HepG2 (cell line): Measurements from ENCODE around the gene LRRC45. TPM values are rescaled to one million over a fixed set of nuclear protein-coding genes. Genes with fewer than 3 reads are reported as not detected.

Source experiments
- ARNT ChIP-seq: fragments of 450-650 bp; IDR thresholded peaks from 2 replicates; pipeline ENCODE4 v1.6.1; 2017
- EZH2 ChIP-seq: conservative IDR thresholded peaks from 2 replicates; pipeline ENCODE4 v1.6.1; 2012; ENCODE audit warnings: mild to moderate bottlenecking, low read depth, low read length, moderate library complexity
- HMGA1 ChIP-seq: sonication (generic); formaldehyde crosslinking; conservative IDR thresholded peaks from 2 replicates; pipeline ENCODE4 v1.4.0; 2020; ENCODE audit warnings: missing genetic modification reagents
- HNRNPUL1 ChIP-seq: fragments of 200-400 bp; formaldehyde crosslinking; IDR thresholded peaks from 2 replicates; pipeline ENCODE4 v1.6.1; 2017; ENCODE audit warnings: low read depth, mild to moderate bottlenecking, low read length, moderate library complexity
- KLF9 ChIP-seq: IDR thresholded peaks from 2 replicates; pipeline ENCODE4 v1.6.1; 2016; ENCODE audit warnings: low read depth
- MYNN ChIP-seq: sonication (generic); formaldehyde crosslinking; IDR thresholded peaks from 2 replicates; pipeline ENCODE4 v1.4.0; 2020; ENCODE audit warnings: mild to moderate bottlenecking, low read depth, missing genetic modification reagents
- NR2F1 ChIP-seq, 2 experiments: fragments of 450-650 bp in 1 of 2; formaldehyde crosslinking in 1 of 2; IDR thresholded peaks; 2 replicates each; pipeline versions ENCODE4 v1.5.0 to v1.6.1; 2016 to 2020; ENCODE audit warnings: mild to moderate bottlenecking in 1 of 2, missing compliant biosample characterization in 1 of 2, missing genetic modification reagents in 1 of 2, moderate library complexity in 1 of 2
- PAXIP1 ChIP-seq: sonication (generic); formaldehyde crosslinking; conservative IDR thresholded peaks from 2 replicates; pipeline ENCODE4 v1.4.0; 2020; ENCODE audit warnings: mild to moderate bottlenecking, missing genetic modification reagents, moderate library complexity
- PCBP2 ChIP-seq: fragments of 200-400 bp; formaldehyde crosslinking; optimal IDR thresholded peaks from 2 replicates; pipeline ENCODE3; 2018; ENCODE audit warnings: low read length, low read depth; ENCODE audit not compliant: poor library complexity, severe bottlenecking
- RORA ChIP-seq: sonication (generic); formaldehyde crosslinking; IDR thresholded peaks from 2 replicates; pipeline ENCODE4 v1.5.0; 2020; ENCODE audit warnings: mild to moderate bottlenecking, missing genetic modification reagents, moderate library complexity
- SNRNP70 ChIP-seq: fragments of 200-400 bp; formaldehyde crosslinking; IDR thresholded peaks from 2 replicates; pipeline ENCODE4 v1.6.1; 2017; ENCODE audit warnings: mild to moderate bottlenecking, low read depth, low read length, moderate library complexity
- ZBTB2 ChIP-seq: sonication (generic); formaldehyde crosslinking; IDR thresholded peaks from 2 replicates; pipeline ENCODE4 v1.8.0; 2022; ENCODE audit warnings: low read depth, missing genetic modification reagents
- ZFX ChIP-seq: sonication (generic); formaldehyde crosslinking; IDR thresholded peaks from 2 replicates; pipeline ENCODE4 v1.4.0; 2020; ENCODE audit warnings: mild to moderate bottlenecking, low read depth, missing genetic modification reagents, moderate library complexity
- ZNF446 ChIP-seq: sonication (generic); formaldehyde crosslinking; IDR thresholded peaks from 2 replicates; pipeline ENCODE4 v1.5.0; 2020; ENCODE audit warnings: mild to moderate bottlenecking, missing genetic modification reagents
- ZNF737 ChIP-seq: sonication (generic); formaldehyde crosslinking; IDR thresholded peaks from 2 replicates; pipeline ENCODE4 v1.5.0; 2020; ENCODE audit warnings: missing genetic modification reagents, mild to moderate bottlenecking, borderline replicate concordance
- ZNF766 ChIP-seq: sonication (generic); formaldehyde crosslinking; IDR thresholded peaks from 2 replicates; pipeline ENCODE4 v1.5.0; 2020; ENCODE audit warnings: missing genetic modification reagents, borderline replicate concordance
- polyA plus RNA-seq, 8 experiments: library from polyadenylated mRNA; depleted of rRNA in 3 of 8; stranded (reverse) in 7 of 8; unstranded in 1 of 8; fragments of >200 nt; fragmentation: Illumina TruSeq in 4 of 8; extraction: Trizol in 4 of 8; gene quantifications; 2 replicates each; pipeline versions ENCODE4 v1.2.1 to v1.2.3, GENCODE V29; 2011 to 2016; ENCODE audit warnings: low read depth in 4 of 8, missing spikeins in 1 of 8, mixed read lengths in 1 of 8; ENCODE audit not compliant: insufficient read depth in 1 of 8
- total RNA-seq, 5 experiments: library from RNA; depleted of rRNA; stranded (reverse); fragments of >200 nt; fragmentation: Illumina TruSeq; extraction: Trizol; gene quantifications; 2 replicates each; pipeline ENCODE4 v1.2.3, GENCODE V29; 2016; ENCODE audit warnings: low read depth in 1 of 5
- TF ChIP-seq, protein P1 (sequence below): sonication (generic); formaldehyde crosslinking; IDR thresholded peaks from 2 replicates; pipeline ENCODE4 v1.5.1; 2020; ENCODE audit warnings: mild to moderate bottlenecking, missing genetic modification reagents, moderate library complexity
- TF ChIP-seq, protein P2 (sequence below): sonication (generic); formaldehyde crosslinking; IDR thresholded peaks from 2 replicates; pipeline ENCODE4 v1.4.0; 2020; ENCODE audit warnings: missing genetic modification reagents
- TF ChIP-seq, protein P3 (sequence below): sonication (generic); formaldehyde crosslinking; IDR thresholded peaks from 2 replicates; pipeline ENCODE4 v1.5.0; 2020; ENCODE audit warnings: missing genetic modification reagents, mild to moderate bottlenecking, borderline replicate concordance

Gene LRRC45
- total and polyA plus RNA-seq, 2 of the 13 experiments (the other 11 are each of a cell fraction or from before 2014, with no cell fraction given) = 11.6 to 48.1 TPM

DNA sequence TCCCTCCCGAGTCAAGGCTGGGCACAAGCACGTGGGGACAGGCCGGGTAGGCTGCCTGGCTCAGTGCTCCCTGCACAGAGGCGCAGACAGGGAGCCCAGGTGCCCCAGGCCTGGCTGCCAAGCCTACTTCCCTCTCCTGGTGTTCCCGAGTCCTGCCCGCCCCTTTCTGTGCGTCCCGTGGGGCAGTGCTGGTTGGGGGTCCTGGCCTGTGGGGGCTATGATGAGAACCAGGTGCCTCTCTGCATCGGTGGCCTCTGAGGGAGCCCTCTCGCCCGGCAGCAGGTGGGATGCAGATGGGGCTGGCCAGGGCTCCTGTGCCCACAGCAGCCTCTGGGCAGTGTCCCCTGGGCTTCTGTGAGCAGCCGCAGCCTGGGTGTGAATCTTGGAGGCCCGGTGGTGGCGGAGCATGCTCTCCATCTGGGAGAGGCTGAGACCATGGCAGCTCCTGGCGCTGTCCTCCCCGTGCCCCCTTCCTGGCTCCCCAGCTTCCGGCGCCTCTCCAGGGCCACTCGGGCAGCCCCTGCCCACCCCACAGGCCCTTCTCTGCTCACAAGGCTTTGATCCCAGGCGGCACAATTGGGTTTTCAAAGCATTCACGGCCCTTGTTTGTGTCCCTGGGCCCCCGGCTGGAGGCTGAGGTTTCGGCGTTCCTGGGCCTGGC, 7.7 kb upstream of the LRRC45 start (continued):
- TF ChIP-seq, protein P1, sequence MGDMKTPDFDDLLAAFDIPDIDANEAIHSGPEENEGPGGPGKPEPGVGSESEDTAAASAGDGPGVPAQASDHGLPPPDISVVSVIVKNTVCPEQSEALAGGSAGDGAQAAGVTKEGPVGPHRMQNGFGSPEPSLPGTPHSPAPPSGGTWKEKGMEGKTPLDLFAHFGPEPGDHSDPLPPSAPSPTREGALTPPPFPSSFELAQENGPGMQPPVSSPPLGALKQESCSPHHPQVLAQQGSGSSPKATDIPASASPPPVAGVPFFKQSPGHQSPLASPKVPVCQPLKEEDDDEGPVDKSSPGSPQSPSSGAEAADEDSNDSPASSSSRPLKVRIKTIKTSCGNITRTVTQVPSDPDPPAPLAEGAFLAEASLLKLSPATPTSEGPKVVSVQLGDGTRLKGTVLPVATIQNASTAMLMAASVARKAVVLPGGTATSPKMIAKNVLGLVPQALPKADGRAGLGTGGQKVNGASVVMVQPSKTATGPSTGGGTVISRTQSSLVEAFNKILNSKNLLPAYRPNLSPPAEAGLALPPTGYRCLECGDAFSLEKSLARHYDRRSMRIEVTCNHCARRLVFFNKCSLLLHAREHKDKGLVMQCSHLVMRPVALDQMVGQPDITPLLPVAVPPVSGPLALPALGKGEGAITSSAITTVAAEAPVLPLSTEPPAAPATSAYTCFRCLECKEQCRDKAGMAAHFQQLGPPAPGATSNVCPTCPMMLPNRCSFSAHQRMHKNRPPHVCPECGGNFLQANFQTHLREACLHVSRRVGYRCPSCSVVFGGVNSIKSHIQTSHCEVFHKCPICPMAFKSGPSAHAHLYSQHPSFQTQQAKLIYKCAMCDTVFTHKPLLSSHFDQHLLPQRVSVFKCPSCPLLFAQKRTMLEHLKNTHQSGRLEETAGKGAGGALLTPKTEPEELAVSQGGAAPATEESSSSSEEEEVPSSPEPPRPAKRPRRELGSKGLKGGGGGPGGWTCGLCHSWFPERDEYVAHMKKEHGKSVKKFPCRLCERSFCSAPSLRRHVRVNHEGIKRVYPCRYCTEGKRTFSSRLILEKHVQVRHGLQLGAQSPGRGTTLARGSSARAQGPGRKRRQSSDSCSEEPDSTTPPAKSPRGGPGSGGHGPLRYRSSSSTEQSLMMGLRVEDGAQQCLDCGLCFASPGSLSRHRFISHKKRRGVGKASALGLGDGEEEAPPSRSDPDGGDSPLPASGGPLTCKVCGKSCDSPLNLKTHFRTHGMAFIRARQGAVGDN (CRISPR knock-in tag) = peak; percentile 87
- TF ChIP-seq MYNN = no peak
- TF ChIP-seq ZBTB2 (CRISPR knock-in tag) = no peak
- no peak for TF ChIP-seq ZNF446
- peak; percentile 70 for TF ChIP-seq PAXIP1 (CRISPR knock-in tag)
- TF ChIP-seq HNRNPUL1 = no peak
- no peak for TF ChIP-seq SNRNP70
- no peak for TF ChIP-seq PCBP2
- no peak for TF ChIP-seq HMGA1 (CRISPR knock-in tag)
- TF ChIP-seq, protein P2, sequence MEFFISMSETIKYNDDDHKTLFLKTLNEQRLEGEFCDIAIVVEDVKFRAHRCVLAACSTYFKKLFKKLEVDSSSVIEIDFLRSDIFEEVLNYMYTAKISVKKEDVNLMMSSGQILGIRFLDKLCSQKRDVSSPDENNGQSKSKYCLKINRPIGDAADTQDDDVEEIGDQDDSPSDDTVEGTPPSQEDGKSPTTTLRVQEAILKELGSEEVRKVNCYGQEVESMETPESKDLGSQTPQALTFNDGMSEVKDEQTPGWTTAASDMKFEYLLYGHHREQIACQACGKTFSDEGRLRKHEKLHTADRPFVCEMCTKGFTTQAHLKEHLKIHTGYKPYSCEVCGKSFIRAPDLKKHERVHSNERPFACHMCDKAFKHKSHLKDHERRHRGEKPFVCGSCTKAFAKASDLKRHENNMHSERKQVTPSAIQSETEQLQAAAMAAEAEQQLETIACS = no peak
- no peak for TF ChIP-seq NR2F1 (CRISPR knock-in tag; IDR thresholded peaks at IDR 0.05)
- no peak for TF ChIP-seq ARNT
- TF ChIP-seq KLF9 (CRISPR knock-in tag) = no peak
- no peak for TF ChIP-seq EZH2
- TF ChIP-seq ZFX (CRISPR knock-in tag) = peak; percentile 68
- TF ChIP-seq, protein P3, sequence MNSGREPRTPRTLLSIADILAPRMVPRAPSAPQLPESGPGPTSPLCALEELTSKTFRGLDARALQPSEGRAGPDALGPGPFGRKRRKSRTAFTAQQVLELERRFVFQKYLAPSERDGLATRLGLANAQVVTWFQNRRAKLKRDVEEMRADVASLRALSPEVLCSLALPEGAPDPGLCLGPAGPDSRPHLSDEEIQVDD (CRISPR knock-in tag) = peak; percentile 77
- no peak for TF ChIP-seq RORA
- no peak for TF ChIP-seq ZNF737 (CRISPR knock-in tag)
- TF ChIP-seq ZNF766 (CRISPR knock-in tag) = no peak
